ENCODE data around the gene VOPP1. TPM values are rescaled to one million over a fixed set of nuclear protein-coding genes. Genes with fewer than 3 reads are reported as not detected.
"Not testable (repeated sequence)": the region's sequence is repeated elsewhere in the genome, so short reads cannot be mapped to it uniquely, and the experiment has no call there.

Gene VOPP1
- total and polyA plus RNA-seq, 3 experiments from 2014 or later, result 34.8 to 67.3 (median 65.6) TPM

DNA sequence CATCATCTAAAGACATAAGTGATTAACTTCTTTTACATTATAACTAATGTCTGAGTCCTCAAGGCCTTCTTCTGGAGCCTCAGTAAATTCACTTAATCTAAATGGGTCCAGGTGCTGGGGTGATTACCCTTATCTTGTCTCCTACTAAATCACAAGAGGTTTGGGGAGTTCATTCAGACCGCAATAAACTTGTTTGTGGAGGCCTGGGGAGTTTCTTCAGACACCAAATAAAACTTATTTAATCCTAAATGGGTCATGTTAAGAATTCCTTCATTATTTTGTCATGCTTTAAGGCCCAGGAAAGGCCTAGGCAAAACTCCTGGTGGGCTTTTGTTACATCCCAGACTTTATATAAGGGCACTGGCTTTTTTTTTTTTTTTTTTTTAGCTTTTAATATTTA is 62.1 kb downstream of the VOPP1 start:
- POLR2A ChIA-PET, result interaction anchor here (0.6 kb wide), 1 partner anchor 14 kb away, joined by 3 read pairs; no protein-coding TSS in a partner anchor
- H3K4me1 ChIP-seq (ENCODE audit: insufficient read depth, low read length); H3K36me3 ChIP-seq (ENCODE audit: insufficient read depth, low read length); H3K27ac ChIP-seq (ENCODE audit: low read depth, low read length); H3K4me3 Mint-ChIP-seq; H3K9me3 ChIP-seq (ENCODE audit: low read length); H3K27me3 ChIP-seq (ENCODE audit: insufficient read depth, low read length, poor library complexity, severe bottlenecking); H3K27me3 Mint-ChIP-seq; CTCF ChIA-PET; H3K27ac Mint-ChIP-seq; DNase-seq; H3K4me3 ChIP-seq (ENCODE audit: low read length); H3K9me3 Mint-ChIP-seq: not testable (repeated sequence)
- H3K36me3 Mint-ChIP-seq, result peaks cover 0 to 50% (median 4%) of the 10 kb centered on the region in 3 donors
- peaks cover 25 to 75% (median 69%) of the 10 kb centered on the region in 3 donors for H3K4me1 Mint-ChIP-seq

DNA sequence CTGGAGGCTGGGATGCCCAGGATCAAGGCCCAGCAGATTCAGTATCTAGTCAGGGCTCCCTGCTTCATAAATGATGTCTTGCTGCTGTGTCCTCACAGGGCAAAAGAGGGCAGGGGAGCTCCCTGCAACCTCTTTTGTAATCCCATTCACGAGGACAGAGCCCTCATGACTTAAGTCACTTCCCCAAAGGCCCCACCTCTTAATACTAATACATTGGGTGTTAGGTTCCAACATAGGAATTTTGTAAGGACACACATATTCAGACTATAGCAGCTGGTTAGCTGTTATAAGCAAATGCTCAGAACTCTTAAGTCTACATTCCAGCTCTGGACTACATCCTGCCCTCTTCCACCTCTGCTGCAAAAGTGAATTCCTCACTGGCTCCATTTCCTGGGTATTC is 63.0 kb downstream of the VOPP1 start:
- H3K36me3 Mint-ChIP-seq, result peaks cover 0 to 55% (median 4%) of the 10 kb centered on the region in 3 donors
- no peak for DNase-seq
- Histone ChIP-seq H3K4me1 (ENCODE audit: insufficient read depth, low read length) (no peaks in the 10 kb centered on the region), H3K9me3 (ENCODE audit: low read length) (no peaks in the 10 kb centered on the region), H3K27ac (ENCODE audit: low read depth, low read length) (no peak overlapping the region), H3K27me3 (ENCODE audit: insufficient read depth, low read length, poor library complexity, severe bottlenecking) (no peaks in the 10 kb centered on the region), H3K36me3 (ENCODE audit: insufficient read depth, low read length) (no peaks in the 10 kb centered on the region), H3K4me3 (ENCODE audit: low read length) (no peak overlapping the region)
- no peaks in the 10 kb centered on the region for H3K9me3 Mint-ChIP-seq
- ChIA-PET CTCF (interaction anchor here (0.7 to 1.4 kb wide), 2 partner anchors 25 to 85 kb away, joined by 3 to 4 read pairs; no protein-coding TSS in a partner anchor), POLR2A (no interaction called here)
- no peaks in the 10 kb centered on the region for H3K27me3 Mint-ChIP-seq
- H3K27ac Mint-ChIP-seq, result peak overlapping the region in 2 of 8 donors; percentile 15 to 33
- no peak overlapping the region for H3K4me3 Mint-ChIP-seq
- peaks cover 32 to 78% (median 76%) of the 10 kb centered on the region in 3 donors for H3K4me1 Mint-ChIP-seq

DNA sequence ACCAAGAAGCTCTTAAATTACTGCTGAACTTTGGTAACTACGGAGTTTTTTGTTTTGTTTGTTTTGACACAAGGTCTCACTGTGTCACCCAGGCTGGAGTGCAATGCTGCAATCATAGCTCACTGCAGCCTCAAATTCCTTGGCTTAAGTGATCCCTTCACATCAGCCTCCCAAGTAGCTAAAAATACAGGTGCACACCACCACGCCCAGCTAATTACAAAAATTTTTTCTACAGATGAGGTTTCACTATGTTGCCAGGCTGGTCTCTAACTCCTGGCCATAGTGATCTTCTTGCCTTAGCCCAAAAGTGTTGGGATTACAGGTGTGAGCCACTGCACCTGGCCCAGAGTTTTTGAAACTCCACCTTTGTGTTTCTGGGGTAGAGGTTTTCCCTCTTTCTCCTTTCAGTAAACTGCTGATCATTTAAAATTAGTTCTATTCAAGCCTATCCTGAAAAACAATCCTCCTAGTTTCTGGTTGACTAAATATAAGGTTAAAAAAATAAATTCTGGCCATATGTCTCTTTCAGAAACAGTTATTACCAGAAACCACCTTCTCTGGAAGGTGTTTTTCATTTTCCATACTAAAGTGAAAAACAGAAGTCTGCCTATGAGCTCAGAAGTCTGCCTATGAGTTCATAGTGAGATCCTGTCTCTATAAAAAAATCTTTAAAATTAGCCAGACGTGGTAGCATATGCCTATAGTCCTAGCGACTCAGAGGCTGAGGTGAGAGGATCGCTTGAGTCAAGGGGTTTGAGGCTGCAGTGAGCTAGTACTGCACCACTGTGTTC is 63.9 kb downstream of the VOPP1 start:
- Mint-ChIP-seq H3K27me3 (no peaks in the 10 kb centered on the region), H3K4me3 (no peak overlapping the region), H3K9me3 (no peaks in the 10 kb centered on the region), H3K27ac (peak overlapping the region in 3 of 8 donors; percentile 22 to 62 (median 35)), H3K36me3 (peaks cover 0 to 52% (median 4%) of the 10 kb centered on the region in 3 donors), H3K4me1 (peaks cover 35 to 76% (median 75%) of the 10 kb centered on the region in 3 donors)
- no peaks in the 10 kb centered on the region for H3K4me1 ChIP-seq (ENCODE audit: insufficient read depth, low read length)
- H3K9me3 ChIP-seq (ENCODE audit: low read length), result no peaks in the 10 kb centered on the region
- no peaks in the 10 kb centered on the region for H3K36me3 ChIP-seq (ENCODE audit: insufficient read depth, low read length)
- ChIA-PET POLR2A (no interaction called here), CTCF (interaction anchor here (0.7 to 1.4 kb wide), 2 partner anchors 26 to 86 kb away, joined by 3 to 4 read pairs; no protein-coding TSS in a partner anchor)
- DNase-seq, result no peak
- H3K27ac ChIP-seq (ENCODE audit: low read depth, low read length), result no peak overlapping the region
- no peaks in the 10 kb centered on the region for H3K27me3 ChIP-seq (ENCODE audit: insufficient read depth, low read length, poor library complexity, severe bottlenecking)
- H3K4me3 ChIP-seq (ENCODE audit: low read length), result no peak overlapping the region

DNA sequence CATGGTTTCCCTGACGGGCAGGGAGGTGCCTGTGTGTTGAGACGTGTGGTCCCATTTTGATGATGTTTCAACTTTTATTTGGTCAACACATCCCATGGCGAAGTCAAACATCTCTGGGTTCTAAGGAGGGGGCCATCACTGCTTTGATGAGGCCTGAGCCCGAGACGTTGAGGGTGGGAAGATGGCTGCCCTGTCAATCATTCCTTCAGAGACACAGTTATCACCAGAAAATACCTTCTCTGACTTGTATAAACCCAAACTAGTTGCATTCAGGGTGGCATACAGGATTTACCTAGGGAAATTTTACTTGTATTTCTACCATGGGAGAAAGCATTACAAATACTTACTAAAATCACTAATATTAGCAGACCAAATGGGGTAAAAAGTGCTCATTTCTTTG is 64.6 kb downstream of the VOPP1 start:
- ChIA-PET CTCF (interaction anchor here (1.4 kb wide), 1 partner anchor 27 kb away, joined by 4 read pairs; no protein-coding TSS in a partner anchor), POLR2A (no interaction called here)

DNA sequence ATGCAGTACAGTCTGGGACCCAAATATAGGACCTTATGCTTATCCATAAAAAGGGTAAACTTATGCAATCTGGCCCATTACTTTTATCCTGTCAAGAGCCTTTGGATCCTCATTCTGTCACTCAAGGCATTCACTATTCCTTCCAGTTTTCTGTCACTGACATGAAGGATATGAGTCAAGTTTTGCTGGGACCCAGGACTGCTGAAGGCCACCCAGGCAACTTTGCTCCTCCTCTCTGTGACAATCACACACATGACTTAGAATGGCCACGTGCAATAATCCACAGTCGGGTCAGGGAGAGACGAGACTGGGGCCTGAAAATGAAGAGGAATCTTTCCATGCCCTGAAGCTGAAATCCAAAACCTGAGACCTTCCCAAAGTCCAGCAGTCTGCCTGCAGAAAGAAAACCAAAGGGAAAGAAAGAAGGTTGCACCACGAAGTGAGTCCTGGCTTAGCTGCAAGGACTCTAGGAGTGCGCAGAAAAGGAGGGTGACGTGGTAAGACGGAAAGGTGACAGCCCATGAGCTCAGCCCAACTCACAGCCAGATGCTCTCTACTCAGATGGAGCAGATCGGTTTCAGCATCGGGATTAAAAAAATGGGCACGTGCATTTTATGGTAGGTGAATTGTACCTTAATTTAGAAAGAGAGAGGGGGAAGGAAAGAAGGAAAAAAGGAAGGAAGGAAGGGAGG is 67.2 kb downstream of the VOPP1 start:
- H3K36me3 Mint-ChIP-seq, result peaks cover 0 to 51% (median 6%) of the 10 kb centered on the region in 3 donors
- no peaks in the 10 kb centered on the region for H3K9me3 Mint-ChIP-seq
- Histone ChIP-seq H3K9me3 (ENCODE audit: low read length) (no peaks in the 10 kb centered on the region), H3K4me1 (ENCODE audit: insufficient read depth, low read length) (peaks cover 3% of the 10 kb centered on the region), H3K4me3 (ENCODE audit: low read length) (no peak overlapping the region), H3K27ac (ENCODE audit: low read depth, low read length) (no peak overlapping the region), H3K36me3 (ENCODE audit: insufficient read depth, low read length) (peaks cover 4% of the 10 kb centered on the region), H3K27me3 (ENCODE audit: insufficient read depth, low read length, poor library complexity, severe bottlenecking) (no peaks in the 10 kb centered on the region)
- DNase-seq, result no peak
- H3K4me1 Mint-ChIP-seq, result peaks cover 43 to 83% (median 79%) of the 10 kb centered on the region in 3 donors
- peak overlapping the region in 1 of 8 donors; percentile 62 for H3K27ac Mint-ChIP-seq
- H3K4me3 Mint-ChIP-seq, result no peak overlapping the region
- ChIA-PET POLR2A (no interaction called here), CTCF (interaction anchor here (1.2 to 1.8 kb wide), 2 partner anchors 88 to 90 kb away, joined by 3 to 5 read pairs; no protein-coding TSS in a partner anchor)
- H3K27me3 Mint-ChIP-seq, result no peaks in the 10 kb centered on the region

More for the DNA sequence above, 64.6 kb downstream of the VOPP1 start:
- Mint-ChIP-seq H3K4me1 (peaks cover 39 to 79% (median 74%) of the 10 kb centered on the region in 3 donors), H3K27me3 (no peaks in the 10 kb centered on the region), H3K9me3 (no peaks in the 10 kb centered on the region), H3K27ac (peak overlapping the region in 2 of 8 donors; percentile 54 to 71), H3K4me3 (no peak overlapping the region), H3K36me3 (peaks cover 0 to 51% (median 2%) of the 10 kb centered on the region in 3 donors)
- Histone ChIP-seq H3K27me3 (ENCODE audit: insufficient read depth, low read length, poor library complexity, severe bottlenecking) (no peaks in the 10 kb centered on the region), H3K4me3 (ENCODE audit: low read length) (no peak overlapping the region), H3K36me3 (ENCODE audit: insufficient read depth, low read length) (no peaks in the 10 kb centered on the region), H3K9me3 (ENCODE audit: low read length) (no peaks in the 10 kb centered on the region), H3K27ac (ENCODE audit: low read depth, low read length) (no peak overlapping the region), H3K4me1 (ENCODE audit: insufficient read depth, low read length) (peaks cover 3% of the 10 kb centered on the region)
- no peak for DNase-seq

DNA sequence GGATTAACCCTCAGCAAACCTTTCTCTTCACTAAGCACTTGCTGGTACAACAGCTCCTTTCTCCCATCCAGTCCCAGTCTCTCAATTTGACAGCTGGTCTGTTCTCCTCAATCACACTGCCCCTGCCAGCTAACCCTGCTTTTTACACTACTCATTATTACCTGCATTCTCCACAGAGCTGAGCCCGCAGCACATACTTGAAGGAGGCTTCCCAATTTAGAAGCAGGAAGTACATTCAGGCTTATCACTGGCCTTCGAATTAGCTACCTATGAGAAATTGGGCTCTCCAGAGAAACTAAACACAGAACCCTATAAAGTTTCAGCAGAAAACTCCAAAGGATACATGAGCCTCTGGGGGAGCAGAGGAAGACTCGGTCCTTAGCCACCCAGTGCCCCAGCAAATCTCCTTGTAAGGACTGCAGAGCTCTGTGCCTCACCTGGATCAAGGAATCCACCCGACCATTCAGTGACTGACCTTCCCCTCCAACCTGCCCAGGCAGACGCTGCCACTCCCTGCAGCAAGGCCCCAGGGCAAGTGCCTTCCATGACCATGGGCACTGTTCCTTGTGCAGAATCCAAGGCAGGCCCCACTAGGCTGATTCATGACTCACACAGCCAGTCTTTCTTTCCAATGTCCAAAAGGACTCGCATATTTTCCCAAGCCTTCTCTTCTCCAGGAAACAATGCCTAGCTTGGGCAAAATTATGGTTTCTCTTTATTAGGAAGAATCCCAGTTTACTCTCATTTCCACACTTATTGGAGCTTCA is 68.0 kb downstream of the VOPP1 start:
- Mint-ChIP-seq H3K9me3 (no peaks in the 10 kb centered on the region), H3K4me1 (peaks cover 46 to 83% (median 80%) of the 10 kb centered on the region in 3 donors), H3K27me3 (no peaks in the 10 kb centered on the region), H3K4me3 (no peak overlapping the region), H3K27ac (peak overlapping the region in 7 of 8 donors; percentile 7 to 77 (median 58)), H3K36me3 (peaks cover 0 to 56% (median 6%) of the 10 kb centered on the region in 3 donors)
- H3K4me1 ChIP-seq (ENCODE audit: insufficient read depth, low read length), result peaks cover 3% of the 10 kb centered on the region
- H3K36me3 ChIP-seq (ENCODE audit: insufficient read depth, low read length), result peaks cover 4% of the 10 kb centered on the region
- no peaks in the 10 kb centered on the region for H3K27me3 ChIP-seq (ENCODE audit: insufficient read depth, low read length, poor library complexity, severe bottlenecking)
- ChIA-PET POLR2A (no interaction called here), CTCF (interaction anchor here (1.2 kb wide), 1 partner anchor 89 kb away, joined by 3 read pairs; no protein-coding TSS in a partner anchor)
- H3K9me3 ChIP-seq (ENCODE audit: low read length), result no peaks in the 10 kb centered on the region
- no peak overlapping the region for H3K4me3 ChIP-seq (ENCODE audit: low read length)
- DNase-seq, result no peak
- no peak overlapping the region for H3K27ac ChIP-seq (ENCODE audit: low read depth, low read length)

DNA sequence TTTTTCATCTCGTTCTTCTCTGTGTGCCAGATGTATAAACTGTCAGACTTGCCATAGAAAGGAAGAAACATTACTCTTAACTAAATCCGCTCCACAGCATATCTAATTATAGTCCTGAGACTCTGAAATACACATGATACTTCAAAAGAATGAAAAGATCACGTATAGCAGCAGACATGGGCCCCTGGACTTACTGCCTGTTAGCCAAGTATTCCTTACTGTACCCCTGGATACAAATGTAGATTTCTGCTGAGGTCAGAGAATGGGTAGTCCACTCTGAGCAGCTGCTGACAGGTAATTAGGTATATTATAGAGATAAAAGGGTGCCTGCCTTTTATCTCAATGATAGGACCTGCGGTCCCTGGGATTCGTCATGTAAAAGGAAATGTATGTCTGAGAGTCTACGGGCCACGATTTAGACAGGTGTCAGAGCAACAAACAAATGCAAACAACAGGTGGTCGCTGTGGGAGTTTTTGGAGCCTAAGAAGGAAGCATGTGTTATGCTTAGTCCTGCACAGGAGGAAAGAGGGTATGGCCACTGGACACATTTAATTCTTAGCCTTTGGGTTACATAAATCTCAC is 69.4 kb downstream of the VOPP1 start:
- Mint-ChIP-seq H3K4me1 (peaks cover 57 to 91% (median 87%) of the 10 kb centered on the region in 3 donors), H3K36me3 (peaks cover 0 to 60% (median 6%) of the 10 kb centered on the region in 3 donors), H3K27me3 (no peaks in the 10 kb centered on the region), H3K27ac (peak overlapping the region in 6 of 8 donors; percentile 15 to 93 (median 50)), H3K9me3 (no peaks in the 10 kb centered on the region), H3K4me3 (no peak overlapping the region)
- Histone ChIP-seq H3K27ac (ENCODE audit: low read depth, low read length) (no peak overlapping the region), H3K9me3 (ENCODE audit: low read length) (no peaks in the 10 kb centered on the region), H3K27me3 (ENCODE audit: insufficient read depth, low read length, poor library complexity, severe bottlenecking) (no peaks in the 10 kb centered on the region), H3K4me1 (ENCODE audit: insufficient read depth, low read length) (peaks cover 14% of the 10 kb centered on the region), H3K4me3 (ENCODE audit: low read length) (no peak overlapping the region), H3K36me3 (ENCODE audit: insufficient read depth, low read length) (peaks cover 4% of the 10 kb centered on the region)
- POLR2A ChIA-PET, result no interaction called here
- no peak for DNase-seq
- CTCF ChIA-PET, result interaction anchor here (1.9 kb wide), 1 partner anchor 11 kb away, joined by 4 read pairs; no protein-coding TSS in a partner anchor
